Muscle layer of duodenum (tissue), 2 donors: ENCODE measurements around the gene ABTB2.
A peak's percentile ranks its signal among the peaks of the same experiment; 100 is the strongest.
"Not testable (repeated sequence)": the region's sequence is repeated elsewhere in the genome, so short reads cannot be mapped to it uniquely, and the experiment has no call there.

Experiments
- H3K27ac ChIP-seq: one replicate; pipeline ENCODE4 v1.7.0; 2013; ENCODE audit warnings: mild to moderate bottlenecking, low read length
- H3K27me3 ChIP-seq: one replicate; pipeline ENCODE4 v1.7.0; 2013; ENCODE audit warnings: low read depth, mild to moderate bottlenecking, control low read depth, low read length
- H3K36me3 ChIP-seq, 2 donors: one replicate each; pipeline ENCODE4 v1.7.0; 2013; ENCODE audit warnings: low read length in 2 of 2, control low read depth in 1 of 2, mild to moderate bottlenecking in 1 of 2; ENCODE audit not compliant: insufficient read depth in 2 of 2, control insufficient read depth in 1 of 2
- H3K4me1 ChIP-seq, 2 donors: one replicate each; pipeline ENCODE4 v1.7.0; 2013; ENCODE audit warnings: low read length in 2 of 2, mild to moderate bottlenecking in 2 of 2, control low read depth in 1 of 2, moderate library complexity in 1 of 2; ENCODE audit not compliant: insufficient read depth in 2 of 2, control insufficient read depth in 1 of 2
- H3K4me3 ChIP-seq, 2 donors: one replicate each; pipeline ENCODE4 v1.7.0; 2013; ENCODE audit warnings: low read length in 2 of 2, low read depth in 1 of 2, mild to moderate bottlenecking in 1 of 2
- H3K9me3 ChIP-seq, 2 donors: one replicate each; pipeline ENCODE4 v1.7.0; 2013; ENCODE audit warnings: low read length in 2 of 2, control low read depth in 1 of 2, mild to moderate bottlenecking in 1 of 2; ENCODE audit not compliant: control insufficient read depth in 1 of 2
- donor health status: healthy.

ABTB2 gene

GRCh38 chr11:34232807-34233206, 125.0 kb downstream of the ABTB2 start:
- Histone ChIP-seq H3K36me3 (no peaks in the 10 kb centered on the region), H3K9me3 (no peaks in the 10 kb centered on the region), H3K4me3 (no peak overlapping the region), H3K27me3 (no peaks in the 10 kb centered on the region), H3K27ac (no peak overlapping the region), H3K4me1 (no peaks in the 10 kb centered on the region)

- Histone ChIP-seq H3K4me3 (no peak overlapping the region), H3K36me3 (no peaks in the 10 kb centered on the region), H3K9me3 (no peaks in the 10 kb centered on the region), H3K4me1 (peaks cover 6 to 15% of the 10 kb centered on the region in 2 donors), H3K27me3 (no peaks in the 10 kb centered on the region), H3K27ac (no peak overlapping the region)
These were observed 131.6 kb downstream of the ABTB2 start for GRCh38 chr11:34226210-34226609.

- no peak overlapping the region for H3K27ac ChIP-seq
These were observed 132.7 kb downstream of the ABTB2 start for GRCh38 chr11:34225091-34225490.

GRCh38 chr11:34224434-34224966, 133.3 kb downstream of the ABTB2 start:
- Histone ChIP-seq H3K27me3 (no peaks in the 10 kb centered on the region), H3K9me3 (no peaks in the 10 kb centered on the region), H3K4me3 (no peak overlapping the region), H3K4me1 (peaks cover 6 to 15% of the 10 kb centered on the region in 2 donors), H3K36me3 (no peaks in the 10 kb centered on the region), H3K27ac (no peak overlapping the region)

More at GRCh38 chr11:34225091-34225490, 132.7 kb downstream of the ABTB2 start:
- Histone ChIP-seq H3K36me3 (no peaks in the 10 kb centered on the region), H3K27me3 (no peaks in the 10 kb centered on the region), H3K9me3 (no peaks in the 10 kb centered on the region), H3K4me3 (no peak overlapping the region), H3K4me1 (peaks cover 6 to 15% of the 10 kb centered on the region in 2 donors)

- H3K27me3 ChIP-seq, result no peaks in the 10 kb centered on the region
- no peaks in the 10 kb centered on the region for H3K36me3 ChIP-seq
- peaks cover 6 to 15% of the 10 kb centered on the region in 2 donors for H3K4me1 ChIP-seq
- H3K4me3 ChIP-seq, result no peak overlapping the region
- H3K9me3 ChIP-seq, result no peaks in the 10 kb centered on the region
- H3K27ac ChIP-seq, result no peak overlapping the region
These were observed 133.9 kb downstream of the ABTB2 start for GRCh38 chr11:34223907-34224306.

- Histone ChIP-seq H3K36me3 (no peaks in the 10 kb centered on the region), H3K9me3 (no peaks in the 10 kb centered on the region), H3K27me3 (no peaks in the 10 kb centered on the region), H3K4me1 (peaks cover 6 to 15% of the 10 kb centered on the region in 2 donors), H3K4me3 (peak overlapping the region in 1 of 2 donors; percentile 22), H3K27ac (no peak overlapping the region)
These were observed 134.6 kb downstream of the ABTB2 start for GRCh38 chr11:34223021-34223813.

GRCh38 chr11:34222030-34222429, 135.8 kb downstream of the ABTB2 start:
- Histone ChIP-seq H3K4me3 (no peak overlapping the region), H3K27me3 (no peaks in the 10 kb centered on the region), H3K27ac (no peak overlapping the region), H3K9me3 (no peaks in the 10 kb centered on the region), H3K4me1 (peaks cover 6 to 15% of the 10 kb centered on the region in 2 donors), H3K36me3 (no peaks in the 10 kb centered on the region)

- H3K4me1 ChIP-seq, result peaks cover 6 to 15% of the 10 kb centered on the region in 2 donors
- H3K27ac ChIP-seq, result no peak overlapping the region
- H3K36me3 ChIP-seq, result no peaks in the 10 kb centered on the region
- H3K9me3 ChIP-seq, result no peaks in the 10 kb centered on the region
- H3K27me3 ChIP-seq, result no peaks in the 10 kb centered on the region
- H3K4me3 ChIP-seq, result no peak overlapping the region
These were observed 137.9 kb downstream of the ABTB2 start for GRCh38 chr11:34219941-34220370.

GRCh38 chr11:34219279-34219678, 138.5 kb downstream of the ABTB2 start:
- peaks cover 6 to 15% of the 10 kb centered on the region in 2 donors for H3K4me1 ChIP-seq
- H3K4me3 ChIP-seq, result no peak overlapping the region
- H3K27ac ChIP-seq, result no peak overlapping the region
- H3K27me3 ChIP-seq, result no peaks in the 10 kb centered on the region
- no peaks in the 10 kb centered on the region for H3K36me3 ChIP-seq
- H3K9me3 ChIP-seq, result no peaks in the 10 kb centered on the region

- not testable (repeated sequence) for H3K4me3 ChIP-seq, H3K27ac ChIP-seq, H3K9me3 ChIP-seq, H3K27me3 ChIP-seq, H3K36me3 ChIP-seq
- H3K4me1 ChIP-seq, result peaks cover 6 to 13% of the 10 kb centered on the region in 2 donors
These were observed 139.1 kb downstream of the ABTB2 start for GRCh38 chr11:34218756-34219155.

- Histone ChIP-seq H3K36me3 (no peaks in the 10 kb centered on the region), H3K9me3 (no peaks in the 10 kb centered on the region), H3K27me3 (no peaks in the 10 kb centered on the region), H3K4me1 (peaks cover 6% of the 10 kb centered on the region in 2 donors), H3K4me3 (no peak overlapping the region), H3K27ac (no peak overlapping the region)
These were observed 139.7 kb downstream of the ABTB2 start for GRCh38 chr11:34218067-34218466.
